Keratinocyte (primary cell): ENCODE measurements around the gene PLB1.

Source experiments
- EZH2 ChIP-seq: IDR thresholded peaks from one replicate; pipeline ENCODE4 v1.6.1; 2012; ENCODE audit warnings: inconsistent platforms, mild to moderate bottlenecking, low read length, moderate library complexity
- TF ChIP-seq, protein P1 (sequence below), 3 experiments: IDR thresholded peaks in 1 of 3; conservative IDR thresholded peaks in 1 of 3; optimal IDR thresholded peaks in 1 of 3; 2 replicates in 2 of 3; 3 replicates in 1 of 3; pipeline versions ENCODE3 to v1.5.1; 2011; ENCODE audit warnings: low read length in 3 of 3, mild to moderate bottlenecking in 3 of 3, moderate library complexity in 2 of 3, control low read depth in 1 of 3, inconsistent platforms in 1 of 3; ENCODE audit not compliant: insufficient read depth in 2 of 3; ENCODE audit errors: extremely low read depth in 1 of 3

DNA sequence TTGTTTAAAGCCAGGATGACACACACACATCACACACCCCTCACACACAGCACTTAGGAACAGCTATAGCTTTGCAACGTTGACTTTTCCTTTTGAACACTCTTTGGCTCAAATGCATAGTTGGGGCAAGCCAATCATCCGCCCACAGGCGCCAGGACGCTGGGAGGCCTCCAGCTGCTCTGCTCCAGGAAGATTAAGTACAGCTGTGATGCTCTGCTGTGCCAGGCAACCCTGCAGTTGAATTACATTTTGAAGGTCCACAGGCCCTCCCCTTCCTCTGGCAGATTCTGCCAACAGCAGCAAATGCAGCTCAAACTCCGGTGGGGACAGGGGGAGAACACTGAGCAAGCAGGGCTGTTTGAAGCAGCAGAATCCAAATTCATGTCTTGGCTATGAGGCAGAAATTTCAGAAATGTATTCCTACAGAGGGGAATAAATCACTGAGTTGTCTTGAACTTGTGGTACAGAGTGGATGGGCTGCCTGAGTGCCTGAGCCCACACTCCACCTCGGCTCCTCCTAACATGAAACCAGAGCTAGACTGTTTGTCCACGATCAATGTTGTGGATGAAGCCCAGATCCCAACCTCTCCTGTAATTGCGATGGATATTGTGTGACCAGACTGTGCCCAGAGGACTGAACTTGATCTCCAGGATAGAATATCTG, 169.3 kb downstream of the PLB1 start:
- TF ChIP-seq, protein P1, sequence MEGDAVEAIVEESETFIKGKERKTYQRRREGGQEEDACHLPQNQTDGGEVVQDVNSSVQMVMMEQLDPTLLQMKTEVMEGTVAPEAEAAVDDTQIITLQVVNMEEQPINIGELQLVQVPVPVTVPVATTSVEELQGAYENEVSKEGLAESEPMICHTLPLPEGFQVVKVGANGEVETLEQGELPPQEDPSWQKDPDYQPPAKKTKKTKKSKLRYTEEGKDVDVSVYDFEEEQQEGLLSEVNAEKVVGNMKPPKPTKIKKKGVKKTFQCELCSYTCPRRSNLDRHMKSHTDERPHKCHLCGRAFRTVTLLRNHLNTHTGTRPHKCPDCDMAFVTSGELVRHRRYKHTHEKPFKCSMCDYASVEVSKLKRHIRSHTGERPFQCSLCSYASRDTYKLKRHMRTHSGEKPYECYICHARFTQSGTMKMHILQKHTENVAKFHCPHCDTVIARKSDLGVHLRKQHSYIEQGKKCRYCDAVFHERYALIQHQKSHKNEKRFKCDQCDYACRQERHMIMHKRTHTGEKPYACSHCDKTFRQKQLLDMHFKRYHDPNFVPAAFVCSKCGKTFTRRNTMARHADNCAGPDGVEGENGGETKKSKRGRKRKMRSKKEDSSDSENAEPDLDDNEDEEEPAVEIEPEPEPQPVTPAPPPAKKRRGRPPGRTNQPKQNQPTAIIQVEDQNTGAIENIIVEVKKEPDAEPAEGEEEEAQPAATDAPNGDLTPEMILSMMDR (optimal IDR thresholded peaks at IDR 0.05 in 1 of 3, IDR thresholded peaks at IDR 0.05 in 1 of 3, conservative IDR thresholded peaks at IDR 0.05 in 1 of 3; ENCODE audit: extremely low read depth in 1 of 3, insufficient read depth in 2 of 3, low read length in 3 of 3) = no peak
- TF ChIP-seq EZH2 = no peak
